Thyroid gland (tissue), 4 donors: ENCODE results near the gene PLCE1.

ENCODE experiments used
- POLR2A ChIP-seq, 2 donors: fragments of 450-650 bp; IDR thresholded peaks; one replicate each; pipeline ENCODE4 v1.6.1; 2017; ENCODE audit warnings: antibody characterized with exemption in 2 of 2, mild to moderate bottlenecking in 2 of 2, moderate library complexity in 1 of 2
- TF ChIP-seq, protein P1 (sequence below), 6 experiments: fragments of 200-600 bp in 3 of 6; fragments of 450-650 bp in 3 of 6; sonication (generic) in 3 of 6; IDR thresholded peaks; one replicate each; pipeline ENCODE4 v1.5.1; 2016 to 2019; ENCODE audit warnings: antibody characterized with exemption in 6 of 6, mild to moderate bottlenecking in 2 of 6, inconsistent platforms in 1 of 6, moderate library complexity in 1 of 6

GRCh38 chr10:93991596-93992284 is 2.0 kb upstream of the PLCE1 start:
- TF ChIP-seq, protein P1, sequence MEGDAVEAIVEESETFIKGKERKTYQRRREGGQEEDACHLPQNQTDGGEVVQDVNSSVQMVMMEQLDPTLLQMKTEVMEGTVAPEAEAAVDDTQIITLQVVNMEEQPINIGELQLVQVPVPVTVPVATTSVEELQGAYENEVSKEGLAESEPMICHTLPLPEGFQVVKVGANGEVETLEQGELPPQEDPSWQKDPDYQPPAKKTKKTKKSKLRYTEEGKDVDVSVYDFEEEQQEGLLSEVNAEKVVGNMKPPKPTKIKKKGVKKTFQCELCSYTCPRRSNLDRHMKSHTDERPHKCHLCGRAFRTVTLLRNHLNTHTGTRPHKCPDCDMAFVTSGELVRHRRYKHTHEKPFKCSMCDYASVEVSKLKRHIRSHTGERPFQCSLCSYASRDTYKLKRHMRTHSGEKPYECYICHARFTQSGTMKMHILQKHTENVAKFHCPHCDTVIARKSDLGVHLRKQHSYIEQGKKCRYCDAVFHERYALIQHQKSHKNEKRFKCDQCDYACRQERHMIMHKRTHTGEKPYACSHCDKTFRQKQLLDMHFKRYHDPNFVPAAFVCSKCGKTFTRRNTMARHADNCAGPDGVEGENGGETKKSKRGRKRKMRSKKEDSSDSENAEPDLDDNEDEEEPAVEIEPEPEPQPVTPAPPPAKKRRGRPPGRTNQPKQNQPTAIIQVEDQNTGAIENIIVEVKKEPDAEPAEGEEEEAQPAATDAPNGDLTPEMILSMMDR (IDR thresholded peaks at IDR 0.05), result no peak
- peak in 1 of 2 donors; percentile 32 for TF ChIP-seq POLR2A (IDR thresholded peaks at IDR 0.05)
